Activated CD8-positive, alpha-beta memory T cell treated with anti-CD3 and anti-CD28 coated beads, Interleukin-2, amount 10 ng/mL, durations not matched to agents 7 days and 5 days (primary cell): Measurements from ENCODE around the gene CT45A6. TPM values are rescaled to one million over a fixed set of nuclear protein-coding genes. Genes with fewer than 3 reads are reported as not detected.
"Not testable (repeated sequence)": the region's sequence is repeated elsewhere in the genome, so short reads cannot be mapped to it uniquely, and the experiment has no call there.

Experiments
- ATAC-seq: fragments of 150-1000 bp; cut with Tn5 transposase; one replicate; pipeline ENCODE4 v1.10.0; 2021; ENCODE audit warnings: moderate library complexity
- CTCF ChIA-PET: fragments of 350-600 bp; sonication (Branson Sonifier 250); formaldehyde crosslinking; loops from one replicate; lab custom pipeline; 2021; ENCODE audit warnings: antibody characterized with exemption; lab: Charles Lee
- DNase-seq: peaks from one replicate; pipeline ENCODE4 v3.0.0-alpha.2; 2020
- H3K27ac Mint-ChIP-seq: one replicate; pipeline ENCODE4 v1.8.0; 2021; ENCODE audit warnings: mild to moderate bottlenecking, mixed read lengths
- H3K27me3 Mint-ChIP-seq: one replicate; pipeline ENCODE4 v1.8.0; 2021; ENCODE audit warnings: mixed read lengths
- H3K36me3 Mint-ChIP-seq: one replicate; pipeline ENCODE4 v1.8.0; 2021; ENCODE audit warnings: mild to moderate bottlenecking, mixed read lengths
- H3K4me1 Mint-ChIP-seq: one replicate; pipeline ENCODE4 v1.8.0; 2021; ENCODE audit warnings: mixed read lengths
- H3K4me3 Mint-ChIP-seq: one replicate; pipeline ENCODE4 v1.8.0; 2021; ENCODE audit warnings: mild to moderate bottlenecking, moderate library complexity, mixed read lengths
- H3K9me3 Mint-ChIP-seq: one replicate; pipeline ENCODE4 v1.8.0; 2022; ENCODE audit warnings: low read depth, mixed read lengths
- total RNA-seq, 2 experiments: library from RNA; stranded (reverse); gene quantifications; one replicate each; pipeline ENCODE4 v1.2.3, GENCODE V29; 2021

Gene CT45A6
- total RNA-seq = not detected

GRCh38 chrX:135802687-135803086 lies at the start of gene CT45A6:
Gene CT45A6, minus strand, starts transcription at chrX:135802787. Its CDS starts 3,794 bp downstream, at chrX:135798993.
- H3K4me3 Mint-ChIP-seq, H3K9me3 Mint-ChIP-seq, H3K27ac Mint-ChIP-seq, H3K36me3 Mint-ChIP-seq, H3K27me3 Mint-ChIP-seq, CTCF ChIA-PET, ATAC-seq, DNase-seq, H3K4me1 Mint-ChIP-seq: not testable (repeated sequence)

- ATAC-seq, H3K27ac Mint-ChIP-seq, H3K36me3 Mint-ChIP-seq, H3K4me1 Mint-ChIP-seq, H3K9me3 Mint-ChIP-seq, DNase-seq, H3K4me3 Mint-ChIP-seq, CTCF ChIA-PET, H3K27me3 Mint-ChIP-seq: not testable (repeated sequence)
Measured at GRCh38 chrX:135837180-135837579, 34.6 kb upstream of the CT45A6 start, which contains the start of gene CT45A7. Gene CT45A7, minus strand, starts transcription at chrX:135837280. Its CDS starts 3,747 bp downstream, at chrX:135833533.

GRCh38 chrX:135819912-135820311 lies 17.3 kb upstream of the CT45A6 start, which contains the start of gene CT45A2:
Gene CT45A2, minus strand, starts transcription at chrX:135820012. Its CDS starts 3,747 bp downstream, at chrX:135816265.
- H3K4me3 Mint-ChIP-seq, DNase-seq, H3K36me3 Mint-ChIP-seq, H3K27ac Mint-ChIP-seq, H3K27me3 Mint-ChIP-seq, ATAC-seq, H3K4me1 Mint-ChIP-seq, H3K9me3 Mint-ChIP-seq, CTCF ChIA-PET: not testable (repeated sequence)

- H3K4me3 Mint-ChIP-seq, H3K4me1 Mint-ChIP-seq, H3K27me3 Mint-ChIP-seq, H3K36me3 Mint-ChIP-seq, H3K9me3 Mint-ChIP-seq, ATAC-seq, H3K27ac Mint-ChIP-seq, CTCF ChIA-PET, DNase-seq: not testable (repeated sequence)
Measured at GRCh38 chrX:135785403-135785802, 17.2 kb downstream of the CT45A6 start, which contains the start of gene CT45A5. Gene CT45A5, minus strand, starts transcription at chrX:135785503. Its CDS starts 3,774 bp downstream, at chrX:135781729.

GRCh38 chrX:135768091-135768490 lies 34.5 kb downstream of the CT45A6 start, which contains the start of gene CT45A3:
Gene CT45A3, minus strand, starts transcription at chrX:135768191. Its CDS starts 3,747 bp downstream, at chrX:135764444.
- ATAC-seq, H3K4me3 Mint-ChIP-seq, H3K9me3 Mint-ChIP-seq, H3K27ac Mint-ChIP-seq, CTCF ChIA-PET, DNase-seq, H3K27me3 Mint-ChIP-seq, H3K36me3 Mint-ChIP-seq, H3K4me1 Mint-ChIP-seq: not testable (repeated sequence)

- H3K36me3 Mint-ChIP-seq, H3K4me3 Mint-ChIP-seq, H3K4me1 Mint-ChIP-seq, DNase-seq, H3K27ac Mint-ChIP-seq, H3K9me3 Mint-ChIP-seq, ATAC-seq, CTCF ChIA-PET, H3K27me3 Mint-ChIP-seq: not testable (repeated sequence)
Measured at GRCh38 chrX:135744739-135745138, 57.8 kb downstream of the CT45A6 start.

Other genes starting within 250 kb of the CT45A6 start
- gene CT45A1, start 89.1 kb downstream of the CT45A6 start, total RNA-seq = not detected
- gene CT45A3, start 34.6 kb downstream of the CT45A6 start, total RNA-seq = not detected
- gene CT45A5, start 17.3 kb downstream of the CT45A6 start, total RNA-seq = not detected
- gene CT45A2, start 17.2 kb upstream of the CT45A6 start, total RNA-seq = not detected
- not detected for gene CT45A7, start 34.5 kb upstream of the CT45A6 start, total RNA-seq
- not detected for gene CT45A8, start 51.8 kb upstream of the CT45A6 start, total RNA-seq
- gene CT45A9, start 69.0 kb upstream of the CT45A6 start, total RNA-seq = not detected
- gene CT45A10, start 90.7 kb upstream of the CT45A6 start, total RNA-seq = not detected
- not detected for gene SAGE1, start 90.9 kb upstream of the CT45A6 start, total RNA-seq
- gene MMGT1, start 171.2 kb upstream of the CT45A6 start, total RNA-seq = 10 to 100 TPM; 11.6 to 17.4 TPM
- gene SLC9A6, start 182.6 kb upstream of the CT45A6 start, total RNA-seq = 10 to 100 TPM; 14.5 to 15.7 TPM